ENCODE results near the gene RHOT2.

GRCh38 chr16:657487-657886 is 10.4 kb upstream of the RHOT2 start:
- TF ChIP-seq, protein P1, sequence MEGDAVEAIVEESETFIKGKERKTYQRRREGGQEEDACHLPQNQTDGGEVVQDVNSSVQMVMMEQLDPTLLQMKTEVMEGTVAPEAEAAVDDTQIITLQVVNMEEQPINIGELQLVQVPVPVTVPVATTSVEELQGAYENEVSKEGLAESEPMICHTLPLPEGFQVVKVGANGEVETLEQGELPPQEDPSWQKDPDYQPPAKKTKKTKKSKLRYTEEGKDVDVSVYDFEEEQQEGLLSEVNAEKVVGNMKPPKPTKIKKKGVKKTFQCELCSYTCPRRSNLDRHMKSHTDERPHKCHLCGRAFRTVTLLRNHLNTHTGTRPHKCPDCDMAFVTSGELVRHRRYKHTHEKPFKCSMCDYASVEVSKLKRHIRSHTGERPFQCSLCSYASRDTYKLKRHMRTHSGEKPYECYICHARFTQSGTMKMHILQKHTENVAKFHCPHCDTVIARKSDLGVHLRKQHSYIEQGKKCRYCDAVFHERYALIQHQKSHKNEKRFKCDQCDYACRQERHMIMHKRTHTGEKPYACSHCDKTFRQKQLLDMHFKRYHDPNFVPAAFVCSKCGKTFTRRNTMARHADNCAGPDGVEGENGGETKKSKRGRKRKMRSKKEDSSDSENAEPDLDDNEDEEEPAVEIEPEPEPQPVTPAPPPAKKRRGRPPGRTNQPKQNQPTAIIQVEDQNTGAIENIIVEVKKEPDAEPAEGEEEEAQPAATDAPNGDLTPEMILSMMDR (IDR thresholded peaks at IDR 0.05), result no peak
- TF ChIP-seq EZH2 (IDR thresholded peaks at IDR 0.05) (no peak), EZH2phosphoT487 (IDR thresholded peaks at IDR 0.05) (no peak)

All from neural progenitor cell (in vitro differentiated cells).